ENCODE data around the gene SCARF2.

Gene SCARF2

DNA sequence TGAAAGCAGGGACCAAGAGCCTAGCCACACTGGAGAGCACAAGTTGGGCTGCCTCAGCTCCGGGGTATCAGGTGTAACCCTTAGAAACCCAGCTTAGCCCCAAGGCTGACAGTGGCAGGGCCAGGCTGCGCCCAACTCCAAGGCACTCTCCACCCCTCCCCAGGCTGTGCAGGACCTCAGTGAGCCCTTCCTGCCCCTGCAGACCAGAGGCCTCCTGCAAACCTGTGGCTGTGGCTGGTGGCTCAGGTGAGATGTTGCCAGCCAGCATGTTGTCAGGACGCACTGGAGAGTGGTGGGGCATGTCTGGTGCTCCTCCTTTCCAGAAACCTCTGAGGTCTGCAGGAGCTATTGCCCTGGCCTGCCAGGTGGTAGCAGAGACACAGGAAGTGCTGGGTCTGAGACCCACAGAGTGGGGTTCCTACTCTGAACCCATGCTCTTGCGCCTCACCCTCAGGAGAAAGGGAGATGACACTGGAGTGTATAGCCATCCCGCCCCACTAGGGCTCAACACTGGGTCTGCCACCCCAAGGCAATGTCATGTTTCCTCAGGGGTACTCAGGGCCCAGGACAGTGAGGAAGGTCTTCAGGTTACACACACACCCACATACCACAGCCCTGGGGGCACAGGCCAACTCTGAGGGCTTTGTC lies 2.4 kb upstream of the SCARF2 start:
- no peak for DNase-seq

DNA sequence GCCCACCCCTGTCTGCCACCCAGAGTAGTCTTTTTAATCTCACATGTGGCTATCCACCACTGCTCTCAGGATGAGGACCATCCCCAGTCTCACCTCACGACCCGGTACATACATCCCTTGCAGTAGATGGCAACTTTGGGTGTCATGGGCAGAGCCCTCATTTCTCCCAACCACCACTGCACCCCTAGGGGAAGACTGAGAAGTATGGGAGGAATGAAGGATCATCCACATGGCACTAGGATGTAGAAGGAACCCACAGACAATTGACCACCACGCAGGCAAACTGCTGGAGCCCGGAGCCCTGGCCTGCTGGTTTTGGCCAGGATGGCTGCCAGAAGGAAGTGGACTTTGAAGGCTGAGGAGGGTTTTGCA lies 1.9 kb upstream of the SCARF2 start:
- DNase-seq: no peak

DNA sequence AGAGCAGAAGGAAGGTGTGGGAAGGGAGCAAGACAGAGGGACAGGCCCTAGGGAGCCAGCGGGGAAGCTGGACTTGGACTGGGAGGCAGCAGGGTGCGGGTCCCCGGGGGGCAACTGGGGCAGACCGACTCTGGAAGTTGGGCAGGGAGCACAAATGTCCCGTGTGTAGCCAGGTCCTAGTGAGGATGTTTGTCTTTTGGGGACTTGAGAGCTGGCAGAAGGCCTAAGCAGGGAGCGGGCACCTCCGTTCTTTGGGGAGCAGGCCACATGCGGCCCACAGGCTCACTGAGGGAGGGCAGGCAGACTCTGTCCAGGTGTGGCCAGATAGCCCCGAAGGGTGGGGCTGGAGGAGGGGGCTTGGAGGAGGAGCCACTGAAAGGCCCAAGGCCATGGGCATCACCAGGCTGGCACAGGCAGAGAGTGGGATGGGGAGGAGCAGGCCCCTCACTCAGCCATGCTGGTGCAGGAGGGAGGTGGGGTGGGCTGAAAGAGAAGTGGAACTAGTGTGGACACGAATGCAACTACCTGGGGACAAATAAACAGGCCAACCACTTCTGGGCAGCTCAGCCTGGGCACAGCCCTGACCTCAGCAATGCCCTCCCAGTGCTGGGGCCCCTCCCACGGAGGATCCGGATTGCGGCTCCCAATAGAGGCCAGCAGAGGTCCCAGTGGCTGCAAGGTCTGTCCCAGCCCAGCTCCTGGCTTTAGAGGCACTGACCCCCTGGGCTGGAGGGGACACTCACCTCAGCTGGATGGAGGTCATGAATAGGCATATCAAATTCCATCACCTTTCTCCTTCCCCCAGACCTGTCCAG lies 1.3 kb upstream of the SCARF2 start:
- DNase-seq: no peak

DNA sequence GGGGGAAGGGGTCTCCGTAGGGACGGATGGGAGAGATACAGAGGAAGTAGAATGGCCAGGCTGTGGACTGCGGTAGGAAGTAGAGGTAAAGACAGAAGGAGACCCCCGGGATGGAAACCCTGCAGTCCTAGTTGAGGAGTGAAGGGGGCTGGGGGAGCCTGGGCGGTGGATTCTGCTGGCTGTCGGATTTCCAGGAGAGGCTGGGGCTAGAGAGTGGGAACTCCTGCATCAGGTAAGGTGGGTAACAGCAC lies 727 bp upstream of the SCARF2 start:
- DNase-seq: no peak

DNA sequence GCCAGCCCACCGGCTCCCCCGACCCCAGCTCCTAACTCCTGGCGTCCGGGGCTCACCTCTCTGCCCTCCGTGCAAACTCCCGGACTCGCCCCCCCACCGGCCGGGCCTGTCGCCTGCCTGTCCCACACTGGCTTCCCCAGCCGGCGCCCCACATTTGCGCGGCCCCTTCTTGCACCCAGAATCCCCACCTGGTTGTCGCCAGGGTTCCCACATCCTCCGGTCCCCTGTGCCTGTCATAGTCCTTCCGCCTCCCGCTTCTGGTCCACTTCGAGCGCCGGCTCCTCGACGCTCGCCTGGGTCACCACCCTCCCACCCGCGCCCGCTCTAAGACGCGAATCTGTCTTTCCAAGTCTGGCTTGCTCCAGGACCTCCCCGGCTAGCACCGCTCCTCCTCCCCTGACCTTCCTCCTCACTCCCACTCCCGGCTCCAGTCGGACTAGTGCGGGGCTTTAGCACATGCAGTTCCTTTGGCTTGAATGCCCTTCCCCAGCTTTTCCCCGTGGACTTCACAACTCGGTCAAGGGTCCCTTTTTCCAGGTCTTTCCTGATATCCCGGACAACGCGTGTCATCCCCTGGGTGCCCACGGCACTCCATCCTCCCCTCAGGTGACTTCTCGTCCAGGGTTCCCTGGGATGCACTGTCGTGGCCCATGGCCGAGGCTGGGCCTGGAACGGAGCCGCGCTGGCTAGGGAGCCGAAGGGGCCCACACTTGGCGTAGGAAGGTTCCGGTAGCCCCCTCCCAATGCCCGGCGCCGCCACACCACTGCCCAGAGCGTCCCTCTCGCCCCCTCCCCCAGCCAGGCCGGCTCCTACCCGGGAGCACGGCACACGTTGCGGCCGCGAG lies 635 bp downstream of the SCARF2 start:
- no peak for DNase-seq

DNA sequence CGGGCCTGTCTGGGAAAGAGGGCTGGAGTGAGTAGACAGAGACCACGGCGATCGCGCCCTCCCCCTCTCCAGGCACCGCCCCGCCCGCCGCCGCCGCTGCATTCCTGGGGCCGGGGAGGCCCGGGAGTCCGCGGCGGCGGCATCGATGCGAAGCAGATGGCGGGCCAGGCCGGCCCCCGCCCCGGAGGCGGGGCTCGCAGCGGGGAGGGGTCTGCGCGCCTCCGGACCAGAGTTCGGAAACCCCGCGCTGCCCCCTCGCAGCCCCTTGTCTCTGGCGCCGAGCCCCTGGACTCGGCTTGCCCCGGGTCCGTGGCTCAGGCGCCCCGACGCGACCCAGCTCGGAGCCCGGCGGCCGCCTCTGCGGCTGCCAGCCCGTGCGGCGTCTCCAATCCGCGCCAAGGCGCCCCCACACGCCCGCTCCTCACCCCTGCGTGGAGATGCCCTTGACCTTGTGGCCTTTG lies 1.3 kb downstream of the SCARF2 start:
- DNase-seq: no peak

DNA sequence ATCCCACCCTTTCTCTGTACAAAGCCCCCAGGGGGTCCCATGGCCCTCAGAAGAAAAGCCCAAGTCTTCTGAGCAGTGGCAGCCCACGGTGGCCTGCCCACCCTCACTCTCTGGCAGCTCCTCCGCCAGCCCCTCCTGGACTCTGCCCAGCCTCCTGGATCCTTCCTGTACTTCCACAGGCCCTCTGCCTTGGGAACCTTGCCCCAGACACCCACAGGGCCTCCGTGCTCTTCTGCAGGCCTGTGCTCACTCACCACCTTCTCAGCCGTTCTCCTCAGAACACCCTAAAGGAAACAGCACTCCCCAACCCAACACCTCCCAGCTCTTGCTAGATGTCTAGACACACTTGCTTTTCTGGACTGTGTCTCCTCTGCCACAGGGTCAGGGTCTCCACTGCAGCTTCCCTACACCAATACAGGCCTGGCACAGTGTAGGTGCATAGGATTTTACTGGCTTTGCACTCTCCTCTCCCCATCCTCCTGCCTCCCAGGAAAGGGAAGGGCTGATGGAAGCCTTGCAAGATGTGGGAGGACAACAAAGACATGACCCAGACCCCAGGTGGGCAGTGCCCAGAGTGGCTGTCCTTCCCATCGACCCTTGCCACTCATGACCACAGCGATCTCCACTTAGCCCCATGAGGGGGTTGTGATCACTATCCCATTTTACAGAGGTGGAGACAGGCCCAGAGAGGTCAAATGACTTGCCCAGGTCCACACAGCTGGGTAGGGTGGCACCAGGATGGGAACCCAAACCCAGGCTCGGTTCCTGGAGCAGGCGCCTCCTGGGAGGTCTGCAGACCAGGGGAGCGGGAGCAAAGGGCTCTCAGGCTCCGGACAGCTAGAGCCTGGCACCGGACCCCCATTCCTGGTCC lies 2.0 kb downstream of the SCARF2 start:
- no peak for DNase-seq

DNA sequence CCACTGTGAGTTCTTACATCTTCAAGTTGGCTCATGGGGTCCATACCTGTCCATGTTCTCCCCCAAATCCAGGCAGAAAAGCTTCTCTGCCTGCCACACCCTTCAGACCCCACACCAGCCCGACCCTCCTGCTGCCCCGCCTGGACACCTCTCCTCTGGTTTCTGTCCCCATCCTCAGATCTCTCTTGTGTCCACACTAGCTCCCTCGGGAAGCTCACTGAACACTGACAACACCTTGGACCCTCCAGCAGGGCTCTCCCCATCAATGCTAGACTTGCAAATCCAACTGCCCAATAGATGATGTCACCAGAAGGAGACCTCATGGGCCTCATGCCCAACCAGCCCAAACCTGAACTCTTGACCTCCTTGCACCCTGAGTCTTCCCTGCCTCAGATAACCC lies 2.9 kb downstream of the SCARF2 start:
- DNase-seq: no peak

DNA sequence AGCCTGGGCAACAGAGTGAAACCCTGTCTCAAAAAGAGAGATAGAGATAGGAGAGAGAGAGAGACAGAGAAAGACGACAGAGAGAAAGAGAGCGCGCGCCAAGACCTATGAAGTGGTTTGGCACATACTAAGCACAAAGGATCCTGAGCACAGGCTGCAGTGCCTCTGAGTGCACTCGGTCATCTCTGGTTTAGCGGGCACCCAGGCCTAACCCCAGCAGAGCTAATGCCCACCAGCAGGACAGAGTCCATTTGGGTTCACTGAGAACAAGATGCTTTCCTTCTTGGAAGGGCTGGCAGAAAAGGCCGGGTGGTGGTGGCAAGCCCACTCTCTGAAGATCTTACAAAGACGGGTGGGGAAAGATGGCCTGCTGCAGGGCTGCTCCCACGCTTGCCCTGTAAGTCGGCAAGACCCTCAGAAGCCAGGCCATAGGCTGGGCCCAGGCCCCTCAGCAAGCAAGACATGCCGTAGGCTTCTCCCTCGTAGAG lies 3.3 kb downstream of the SCARF2 start:
- no peak for DNase-seq

DNA sequence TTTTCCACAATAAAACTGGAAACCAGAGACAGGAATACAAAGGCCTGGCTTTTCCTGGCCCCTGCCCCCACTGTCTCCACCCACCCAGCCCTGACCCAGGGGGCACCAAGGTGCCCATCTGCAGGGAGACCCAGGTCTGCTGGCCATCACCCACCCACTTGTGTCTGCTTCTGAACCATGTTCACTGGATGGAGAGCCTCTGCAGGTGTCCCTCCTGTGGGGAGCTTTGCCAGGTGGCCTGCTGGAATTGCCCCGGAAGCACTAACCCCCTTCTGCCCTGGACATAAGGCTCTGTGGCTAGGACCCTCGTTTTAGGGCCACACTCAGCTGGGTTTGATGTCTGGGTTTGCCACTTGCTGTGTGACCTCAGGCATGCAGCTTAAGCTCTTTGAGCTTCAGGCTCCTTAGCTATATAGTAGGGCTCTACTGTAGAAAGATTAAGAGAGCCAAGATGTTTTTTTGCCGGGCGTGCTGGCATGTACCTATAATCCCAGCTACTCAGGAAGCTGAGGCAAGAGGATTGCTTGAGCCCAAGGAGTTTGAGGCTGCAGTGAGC lies 3.9 kb downstream of the SCARF2 start:
- DNase-seq: no peak

DNA sequence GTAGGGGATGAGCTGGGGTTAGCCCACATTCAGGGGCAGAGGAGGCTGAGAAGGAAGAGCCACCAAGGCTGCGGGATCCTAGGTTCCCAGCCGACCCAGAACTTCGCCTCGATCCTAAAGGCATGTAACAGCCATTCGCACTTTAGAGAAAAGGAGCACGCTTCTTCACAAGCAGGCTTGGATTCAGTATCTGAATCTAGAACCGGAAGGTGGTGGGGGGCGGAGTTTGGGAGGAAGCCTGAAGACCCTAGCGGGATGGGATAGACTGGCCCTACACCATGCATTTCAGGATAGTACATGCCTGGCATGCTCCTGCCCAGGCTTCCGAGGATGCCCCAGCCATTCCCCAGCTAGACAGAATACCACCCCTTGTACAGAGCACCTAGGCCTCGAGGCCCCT lies 4.4 kb downstream of the SCARF2 start:
- DNase-seq: no peak

DNA sequence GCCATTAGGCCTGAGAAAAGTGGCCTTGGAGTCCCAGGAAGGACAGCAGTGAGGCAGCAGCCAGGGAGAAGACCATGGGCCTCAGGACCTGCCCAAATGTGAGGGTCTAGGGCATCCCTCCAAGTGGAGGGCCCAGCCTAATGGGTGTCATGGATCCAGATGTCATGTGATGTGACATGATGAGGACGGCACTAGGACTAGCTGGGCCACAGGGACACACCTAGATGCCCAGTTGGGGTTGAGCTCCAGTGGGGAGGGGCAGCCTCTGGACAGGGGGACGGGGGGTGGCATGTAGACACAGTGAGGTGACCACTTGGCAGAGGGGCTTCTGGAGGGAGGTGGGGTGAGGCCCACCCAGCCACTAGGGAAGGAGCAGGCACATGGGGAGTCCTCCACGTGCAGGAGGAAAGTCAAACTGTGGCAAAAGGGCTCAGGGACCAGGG lies 5.4 kb downstream of the SCARF2 start:
- DNase-seq: no peak

DNA sequence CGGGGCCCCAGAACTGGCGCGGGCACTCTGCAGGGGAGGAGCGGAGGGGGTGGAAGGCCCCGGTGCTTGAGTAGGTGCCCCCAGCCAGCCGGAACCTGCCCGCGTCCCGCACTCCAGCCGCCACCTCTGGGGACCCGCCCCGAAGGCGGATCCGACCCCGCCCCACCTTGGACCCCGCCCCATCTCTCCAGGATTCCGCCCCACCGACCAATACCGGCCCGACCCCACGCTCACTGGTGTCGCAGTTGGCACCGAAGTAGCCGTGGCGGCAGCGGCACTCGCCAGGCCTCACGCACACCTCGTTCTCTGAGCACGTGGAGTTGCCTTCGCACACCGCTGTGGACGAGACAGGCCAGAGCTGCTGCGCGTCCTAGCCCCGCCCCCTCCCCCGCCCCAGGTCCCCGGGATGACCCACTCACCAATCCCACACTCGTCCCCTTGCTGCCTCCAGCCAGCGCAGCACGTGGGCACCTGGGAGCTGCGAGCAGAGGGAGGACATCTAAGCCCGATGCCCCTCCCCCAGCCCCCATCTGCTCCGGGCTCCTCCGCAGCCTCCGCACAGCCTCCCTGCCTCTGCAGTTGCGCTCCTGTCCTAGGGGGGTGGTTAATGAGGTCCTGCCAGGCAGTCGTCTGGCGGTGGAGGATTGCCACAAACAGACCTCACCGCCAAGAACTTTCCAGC lies 6.0 kb downstream of the SCARF2 start:
- DNase-seq: no peak

DNA sequence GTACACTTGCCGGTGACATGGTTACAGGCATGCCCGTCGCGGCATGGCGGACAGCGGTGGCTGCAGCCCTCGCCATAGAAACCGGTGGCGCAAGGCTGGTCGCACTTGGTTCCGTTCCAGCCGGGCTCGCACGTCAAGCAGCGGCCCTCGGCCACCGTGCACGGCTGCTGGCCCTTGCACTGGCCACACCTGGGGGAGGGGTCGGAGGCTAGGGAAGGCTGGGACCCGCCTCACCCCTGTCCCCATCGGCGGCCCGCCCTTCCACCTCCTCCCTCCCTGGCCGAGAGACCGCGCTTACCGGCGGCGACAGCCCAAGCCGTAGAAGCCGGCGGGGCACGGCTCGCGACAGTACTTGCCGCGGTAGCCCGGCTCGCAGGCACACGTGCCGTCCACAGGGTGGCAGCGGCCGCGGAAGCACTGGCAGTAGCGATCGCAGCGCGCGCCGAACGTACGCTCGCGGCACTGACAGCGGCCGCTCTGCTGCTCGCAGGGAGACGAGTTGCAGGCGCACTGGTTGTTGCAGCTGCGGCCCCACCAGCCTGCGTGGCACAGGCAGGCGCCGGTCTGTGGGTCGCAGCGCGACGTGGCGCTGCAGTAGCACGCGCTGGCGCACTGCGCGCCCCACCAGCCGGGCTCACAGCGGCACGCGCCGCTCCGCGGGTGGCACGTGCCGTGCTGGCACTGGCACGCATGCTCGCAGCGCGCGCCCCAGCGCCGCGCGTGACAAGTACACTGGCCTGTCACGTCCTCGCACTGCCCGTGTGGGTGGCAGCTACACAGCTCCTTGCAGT lies 6.7 kb downstream of the SCARF2 start:
- DNase-seq: no peak

DNA sequence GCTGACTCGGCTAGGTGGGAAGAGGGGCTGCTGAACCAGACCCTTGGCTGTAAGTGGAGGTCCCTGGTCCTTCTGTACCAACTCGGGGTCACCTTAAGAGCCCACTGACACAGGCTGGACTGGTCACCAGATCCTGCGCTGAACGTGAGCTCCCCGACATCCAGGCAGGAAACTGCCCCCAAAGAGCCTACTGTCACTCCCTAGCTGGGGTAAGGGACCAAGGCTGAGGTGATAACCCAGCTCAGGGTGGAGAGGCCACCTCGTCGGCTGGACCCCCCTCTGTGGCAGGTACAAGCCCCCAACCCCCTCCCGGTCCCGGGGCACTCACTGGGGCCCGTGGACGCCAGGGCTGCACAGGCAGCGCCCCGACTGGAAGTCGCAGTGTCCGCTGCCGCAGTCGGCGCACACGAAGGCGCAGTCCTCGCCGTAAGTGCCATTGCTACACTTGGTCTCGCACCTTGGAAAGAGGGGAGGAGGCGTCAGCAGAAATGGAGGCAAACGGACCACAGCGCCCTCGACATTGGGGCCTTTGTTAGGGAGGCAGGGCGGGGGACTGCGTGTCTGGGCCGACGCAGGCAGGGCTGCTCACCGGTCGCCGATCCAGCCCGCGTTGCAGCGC lies 7.4 kb downstream of the SCARF2 start:
- DNase-seq: no peak

DNA sequence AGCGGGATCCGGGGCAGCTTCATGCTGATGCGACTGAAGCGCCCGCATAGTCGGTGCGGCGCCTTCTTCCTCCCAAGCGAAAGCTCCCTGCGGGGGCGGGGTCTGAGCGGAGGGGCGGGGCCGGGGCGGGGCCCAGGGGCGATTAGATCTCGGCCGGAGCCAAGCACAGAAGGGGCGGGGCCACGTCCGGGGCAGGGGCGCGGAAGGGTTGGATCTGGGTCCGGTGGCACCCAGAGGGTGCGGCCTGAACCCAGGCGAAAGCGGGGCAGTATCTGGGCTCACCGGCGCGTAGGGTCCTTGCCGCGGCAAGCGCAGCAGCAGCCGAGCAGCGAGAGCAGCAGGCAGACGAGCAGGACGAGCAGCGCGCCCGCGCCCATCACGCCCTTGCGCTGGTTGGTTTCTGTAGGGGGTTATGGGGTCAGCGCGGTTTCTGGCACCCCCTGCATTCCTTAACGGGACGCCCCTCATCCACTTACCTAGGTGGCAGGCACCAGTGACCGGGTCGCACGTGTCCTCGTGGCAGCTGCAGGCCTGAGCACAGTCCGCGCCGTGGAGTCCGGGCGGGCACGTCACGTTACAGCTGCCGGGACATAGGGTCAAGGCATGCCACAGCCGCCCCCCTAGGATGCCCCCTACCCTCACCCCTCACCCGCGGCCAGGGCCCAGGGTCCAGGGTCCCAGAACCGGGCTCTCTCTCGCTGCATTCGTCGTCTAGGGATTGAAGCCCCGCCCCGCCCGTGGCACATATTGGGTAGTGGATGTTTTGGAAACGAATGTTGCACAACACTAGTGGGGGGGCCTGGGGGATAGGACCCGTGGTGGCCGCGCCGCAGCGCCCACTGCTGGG lies 8.1 kb downstream of the SCARF2 start:
- peak; percentile 80 for DNase-seq

DNA sequence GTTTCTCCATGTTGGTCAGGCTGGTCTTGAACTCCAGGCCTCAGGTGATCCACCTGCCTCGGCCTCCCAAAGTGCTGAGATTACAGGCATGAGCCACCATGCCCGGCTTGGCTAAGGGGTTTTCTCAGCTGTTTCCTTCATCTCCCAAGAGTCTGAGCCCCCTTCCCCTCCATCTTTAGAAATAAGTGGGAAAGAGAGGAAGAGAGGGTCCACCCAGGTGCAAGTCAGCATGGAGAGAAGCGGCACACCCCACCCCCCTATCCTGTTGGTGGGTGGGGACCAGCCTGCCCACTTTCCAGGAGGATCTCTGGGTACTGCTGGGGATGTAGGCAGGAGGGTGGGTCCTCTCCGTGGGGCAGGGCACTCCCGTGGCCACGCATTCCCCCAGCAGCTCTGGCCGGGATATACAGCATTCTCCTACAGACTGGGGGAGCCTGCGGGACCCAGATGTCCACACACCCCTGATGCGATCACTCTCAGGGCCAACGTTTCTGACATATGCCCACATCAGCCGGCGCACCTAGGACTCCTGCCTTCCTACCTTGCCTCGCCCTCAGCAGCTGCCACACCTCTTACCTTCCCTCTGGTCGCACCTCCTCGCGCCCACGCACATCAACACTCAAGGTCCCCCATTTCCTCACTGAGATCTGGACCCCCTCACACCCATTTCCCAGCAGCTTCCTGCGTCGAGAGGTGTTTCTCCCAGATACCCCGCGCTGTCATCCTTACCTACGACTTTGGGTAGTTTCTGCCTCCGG lies 8.9 kb downstream of the SCARF2 start:
- no peak for DNase-seq

DNA sequence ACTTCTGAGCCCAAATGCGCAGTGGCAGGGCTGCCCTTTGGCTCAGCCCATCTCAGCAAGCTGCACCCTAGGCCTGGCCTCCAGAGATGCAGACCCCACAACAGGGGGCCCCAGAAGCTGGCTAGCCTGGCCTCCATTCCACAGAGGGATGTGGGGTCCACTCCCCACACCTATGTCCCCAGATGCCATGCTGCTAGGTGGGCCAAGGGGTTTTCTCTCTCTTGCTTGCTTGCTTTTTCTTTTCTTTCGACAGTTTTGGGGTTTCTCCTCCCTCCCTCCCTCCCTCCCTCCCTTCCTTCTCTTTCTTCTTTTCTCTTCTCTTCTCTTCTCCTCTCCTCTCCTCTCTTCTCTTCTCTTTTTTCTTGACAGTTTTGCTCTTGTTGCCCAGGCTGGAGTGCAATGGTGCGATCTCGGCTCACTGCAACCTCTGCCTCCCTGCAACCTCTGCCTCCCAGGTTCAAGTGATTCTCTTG lies 9.6 kb downstream of the SCARF2 start:
- DNase-seq: no peak
